NCI-H2081 (cell line): ENCODE results near the gene NGF.

Source experiments
- DNase-seq, 2 experiments: peaks; one replicate each; lab custom pipeline; 2025; lab: John Stamatoyannopoulos, UW

NGF gene

GRCh38 chr1:115280064-115280463 is 58.0 kb downstream of the NGF start:
- no peak for DNase-seq

GRCh38 chr1:115278211-115278610 is 59.8 kb downstream of the NGF start:
- no peak for DNase-seq

- DNase-seq = no peak
These were observed 60.8 kb downstream of the NGF start for GRCh38 chr1:115277276-115277675.

GRCh38 chr1:115275216-115275615 is 62.8 kb downstream of the NGF start:
- DNase-seq = peak in 1 of 2 experiments; percentile 33

GRCh38 chr1:115274467-115274866 is 63.6 kb downstream of the NGF start:
- DNase-seq = no peak

- no peak for DNase-seq
These were observed 71.2 kb downstream of the NGF start for GRCh38 chr1:115266729-115267421.

GRCh38 chr1:115265099-115265498 is 73.0 kb downstream of the NGF start:
- no peak for DNase-seq

- DNase-seq = no peak
These were observed 75.2 kb downstream of the NGF start for GRCh38 chr1:115262886-115263285.

- no peak for DNase-seq
These were observed 76.6 kb downstream of the NGF start for GRCh38 chr1:115261496-115261895.

GRCh38 chr1:115258302-115258866 is 79.7 kb downstream of the NGF start:
- no peak for DNase-seq

- DNase-seq = no peak
These were observed 80.5 kb downstream of the NGF start for GRCh38 chr1:115257591-115257990.

- DNase-seq = no peak
These were observed 82.9 kb downstream of the NGF start for GRCh38 chr1:115255154-115255553.

- DNase-seq = no peak
These were observed 85.5 kb downstream of the NGF start for GRCh38 chr1:115252585-115252984.

GRCh38 chr1:115251856-115252255 is 86.2 kb downstream of the NGF start:
- no peak for DNase-seq

GRCh38 chr1:115251340-115251748 is 86.7 kb downstream of the NGF start:
- no peak for DNase-seq

- DNase-seq = no peak
These were observed 91.5 kb downstream of the NGF start for GRCh38 chr1:115246526-115246925.

GRCh38 chr1:115245227-115245626 is 92.8 kb downstream of the NGF start:
- DNase-seq = no peak

- DNase-seq = no peak
These were observed 95.5 kb downstream of the NGF start for GRCh38 chr1:115242543-115242942.

GRCh38 chr1:115241309-115241708 is 96.7 kb downstream of the NGF start:
- DNase-seq = no peak

- no peak for DNase-seq
These were observed 97.8 kb downstream of the NGF start for GRCh38 chr1:115240297-115240696.

GRCh38 chr1:115239426-115239825 is 98.6 kb downstream of the NGF start:
- no peak for DNase-seq

GRCh38 chr1:115239148-115239422 is 99.0 kb downstream of the NGF start:
- no peak for DNase-seq

GRCh38 chr1:115238336-115239147 is 99.5 kb downstream of the NGF start:
- DNase-seq = peak in 1 of 2 experiments; percentile 48
